Adrenal gland (tissue), 12 donors: ENCODE data around the gene FAT2. TPM values are rescaled to one million over a fixed set of nuclear protein-coding genes. Genes with fewer than 3 reads are reported as not detected.
"Not testable (repeated sequence)": the region's sequence is repeated elsewhere in the genome, so short reads cannot be mapped to it uniquely, and the experiment has no call there.

ENCODE experiments used
- DNase-seq, 7 donors: peaks; one replicate each; pipeline ENCODE4 v3.0.0-alpha.2; 2019 to 2020
- H3K27ac ChIP-seq, 5 donors: fragments of 200-600 bp; sonication (generic) in 4 of 5; 1 replicate in 3 of 5; 2 replicates in 2 of 5; pipeline versions ENCODE4 v1.5.1 to v1.8.0; 2016 to 2020; ENCODE audit warnings: mild to moderate bottlenecking in 1 of 5
- H3K27me3 ChIP-seq: fragments of 200-600 bp; 2 replicates; pipeline ENCODE4 v1.8.0; 2021
- H3K36me3 ChIP-seq, 2 donors: fragments of 200-600 bp; replicated peaks in 1 of 2; 1 replicate in 1 of 2; 2 replicates in 1 of 2; pipeline versions ENCODE4 v1.5.1 to v1.8.0; 2018 to 2022
- H3K4me1 ChIP-seq, 2 donors: fragments of 200-600 bp; replicated peaks in 1 of 2; 1 replicate in 1 of 2; 2 replicates in 1 of 2; pipeline versions ENCODE4 v1.5.1 to v1.8.0; 2018 to 2021
- H3K4me3 ChIP-seq, 4 donors: fragments of 200-600 bp; sonication (generic) in 3 of 4; one replicate each; pipeline ENCODE4 v1.5.1; 2016 to 2018
- H3K9me3 ChIP-seq, 3 donors: fragments of 200-600 bp; sonication (generic) in 1 of 3; replicated peaks in 1 of 3; 1 replicate in 2 of 3; 2 replicates in 1 of 3; pipeline versions ENCODE4 v1.5.1 to v1.8.0; 2016 to 2021
- POLR2A ChIP-seq, 2 donors: fragments of 450-650 bp; IDR thresholded peaks; one replicate each; pipeline ENCODE4 v1.6.1; 2017; ENCODE audit warnings: antibody characterized with exemption in 2 of 2, mild to moderate bottlenecking in 2 of 2, moderate library complexity in 1 of 2
- WGBS, 4 donors: extraction: QIAGEN DNeasy Blood & Tissue Kit in 2 of 4; methylation state at CpG; one replicate each; pipeline versions ENCODE4 v1.1.5 to v1.1.7; 2013 to 2017; 5-methylcytosine and 5-hydroxymethylcytosine counted together
- intact Hi-C, 2 donors: fragments of 100-400 bp; cut with DNase I; formaldehyde crosslinking; loops; one replicate each; pipeline versions ENCODE4 v1.14.1 to v1.15.0; 2022 to 2023
- polyA plus RNA-seq, 3 donors: library from polyadenylated mRNA; stranded (reverse); fragments of 200-250 nt in 2 of 3; fragments of 350-450 nt in 1 of 3; fragmentation: Illumina TruSeq in 1 of 3; extraction: RNeasy Lipid Tissue Mini Kit (QIAGEN cat#74804) in 1 of 3; gene quantifications; one replicate each; pipeline ENCODE4 v1.2.3, GENCODE V29; 2013 to 2014
- total RNA-seq, 9 donors: library from RNA; depleted of rRNA in 4 of 9; stranded (reverse); fragments of >200 nt in 4 of 9; fragments of 120-200 nt in 1 of 9; fragmentation: NEBNext Ultra II Directional in 1 of 9; extraction: Animal tissue kit (Norgen Biotek cat#: 25700) in 1 of 9; gene quantifications; one replicate each; pipeline versions ENCODE4 v1.1.0 to v1.2.4, GENCODE V29; 2013 to 2023
- TF ChIP-seq, protein P1 (sequence below), 6 experiments: fragments of 450-650 bp in 4 of 6; fragments of 200-600 bp in 2 of 6; sonication (generic) in 1 of 6; IDR thresholded peaks; 1 replicate in 5 of 6; 2 replicates in 1 of 6; pipeline versions ENCODE4 v1.5.1 to v1.8.0; 2016 to 2021; ENCODE audit warnings: antibody characterized with exemption in 6 of 6, mild to moderate bottlenecking in 2 of 6, moderate library complexity in 1 of 6
- donor health status: healthy with polysubstance abuse.
- donor health status: Bipolar disorder and iron deficiency.
- donor health status: DM: yes; HTN: yes; CAD: no.
- donor health status: DM: no; HTN: no; CAD: no.
- donor health status: DM: no; HTN: no; CAD: no.
- donor health status: DM: yes; HTN: yes; CAD: no.

The FAT2 gene
- total and polyA plus RNA-seq, 12 donors: under 0.01 to 0.08 (median 0.03) TPM; not detected in 7

DNA sequence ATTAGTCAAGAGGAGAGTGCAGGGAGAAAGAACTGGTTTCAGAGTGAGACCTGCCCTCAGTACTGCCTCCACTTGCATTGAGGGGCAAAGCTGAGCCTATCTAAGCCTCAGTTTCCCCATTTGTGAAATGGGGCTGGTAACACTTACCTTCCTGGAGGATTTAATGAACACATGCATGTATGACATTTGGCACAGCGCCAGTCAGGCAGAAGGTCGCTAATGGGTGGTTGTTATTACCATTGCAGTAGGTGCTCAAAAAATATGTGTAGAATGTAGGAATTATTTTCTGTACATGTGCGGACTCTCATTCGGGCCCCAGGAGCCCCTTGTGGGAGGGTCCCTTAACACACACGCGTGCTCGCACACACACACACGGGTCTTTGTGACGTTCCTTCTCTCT lies 10.9 kb downstream of the FAT2 start:
- H3K27me3 ChIP-seq: no peaks in the 10 kb centered on the region
- 77 to 85% (median 82%) methylated on average over 9 of the region's 9 CpGs for WGBS, 4 donors
- intact Hi-C loops: no loop called here
- no peak overlapping the region for H3K27ac ChIP-seq
- H3K4me1 ChIP-seq: no peaks in the 10 kb centered on the region
- DNase-seq: no peak
- no peaks in the 10 kb centered on the region for H3K36me3 ChIP-seq
- no peaks in the 10 kb centered on the region for H3K9me3 ChIP-seq
- TF ChIP-seq POLR2A (IDR thresholded peaks at IDR 0.05): no peak
- TF ChIP-seq, protein P1, sequence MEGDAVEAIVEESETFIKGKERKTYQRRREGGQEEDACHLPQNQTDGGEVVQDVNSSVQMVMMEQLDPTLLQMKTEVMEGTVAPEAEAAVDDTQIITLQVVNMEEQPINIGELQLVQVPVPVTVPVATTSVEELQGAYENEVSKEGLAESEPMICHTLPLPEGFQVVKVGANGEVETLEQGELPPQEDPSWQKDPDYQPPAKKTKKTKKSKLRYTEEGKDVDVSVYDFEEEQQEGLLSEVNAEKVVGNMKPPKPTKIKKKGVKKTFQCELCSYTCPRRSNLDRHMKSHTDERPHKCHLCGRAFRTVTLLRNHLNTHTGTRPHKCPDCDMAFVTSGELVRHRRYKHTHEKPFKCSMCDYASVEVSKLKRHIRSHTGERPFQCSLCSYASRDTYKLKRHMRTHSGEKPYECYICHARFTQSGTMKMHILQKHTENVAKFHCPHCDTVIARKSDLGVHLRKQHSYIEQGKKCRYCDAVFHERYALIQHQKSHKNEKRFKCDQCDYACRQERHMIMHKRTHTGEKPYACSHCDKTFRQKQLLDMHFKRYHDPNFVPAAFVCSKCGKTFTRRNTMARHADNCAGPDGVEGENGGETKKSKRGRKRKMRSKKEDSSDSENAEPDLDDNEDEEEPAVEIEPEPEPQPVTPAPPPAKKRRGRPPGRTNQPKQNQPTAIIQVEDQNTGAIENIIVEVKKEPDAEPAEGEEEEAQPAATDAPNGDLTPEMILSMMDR (IDR thresholded peaks at IDR 0.05): no peak
- no peak overlapping the region for H3K4me3 ChIP-seq

DNA sequence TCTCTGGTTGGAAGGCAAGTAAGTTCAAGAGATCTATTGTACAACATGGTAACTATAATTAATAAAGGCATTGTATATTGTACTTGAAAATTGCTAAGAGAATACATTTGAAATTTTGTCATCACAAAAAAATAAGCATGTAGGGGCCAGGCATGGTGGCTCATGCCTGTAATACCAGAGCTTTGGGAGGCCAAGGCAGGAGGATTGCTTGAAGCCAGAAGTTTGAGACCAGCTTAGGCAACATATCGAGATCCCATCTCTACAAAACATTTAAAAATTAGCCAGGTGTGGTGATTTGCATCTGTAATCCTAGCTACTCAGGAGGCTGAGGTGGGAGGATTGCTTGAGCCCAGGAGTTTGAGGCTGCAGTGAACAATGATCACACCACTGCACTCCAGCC lies 12.0 kb downstream of the FAT2 start:
- 60 to 97% (median 76%) methylated on average over 1 of the region's 1 CpG for whole genome bisulfite sequencing, 4 donors
- H3K36me3 ChIP-seq, H3K4me1 ChIP-seq, H3K27me3 ChIP-seq, intact Hi-C loops, H3K9me3 ChIP-seq, H3K27ac ChIP-seq, DNase-seq, H3K4me3 ChIP-seq: not testable (repeated sequence)

DNA sequence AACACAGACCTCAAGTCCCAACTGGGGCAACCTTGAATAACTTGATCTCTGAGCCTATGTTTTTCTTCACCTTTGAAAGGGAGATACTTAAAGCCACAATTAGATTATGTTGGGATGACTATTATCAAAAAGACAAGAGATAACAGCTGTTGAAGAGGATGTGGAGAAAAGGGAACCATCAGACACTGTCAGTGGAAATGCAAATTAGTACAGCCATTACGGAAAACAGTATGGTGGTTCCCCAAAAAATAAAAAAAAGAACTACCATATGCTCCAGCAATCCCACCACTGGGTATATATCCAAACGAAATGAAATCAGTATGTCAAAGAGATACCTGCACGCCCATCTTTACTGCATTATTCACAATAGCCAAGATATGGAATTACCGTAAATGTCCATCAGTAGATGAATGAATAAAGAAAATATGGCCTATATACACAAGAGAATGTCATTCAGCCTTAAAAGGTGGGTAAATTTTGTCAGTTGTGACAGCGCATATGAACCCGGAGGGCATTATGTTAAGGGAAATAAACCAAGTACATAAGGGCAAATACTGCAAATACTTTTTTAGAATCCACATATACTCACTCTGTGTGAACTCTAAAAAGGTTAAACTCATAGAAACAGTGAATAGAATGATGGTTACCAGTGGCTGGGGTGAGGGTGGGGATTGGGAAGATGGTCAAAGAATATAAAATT lies 12.7 kb downstream of the FAT2 start:
- no peaks in the 10 kb centered on the region for H3K4me1 ChIP-seq
- no peaks in the 10 kb centered on the region for H3K27me3 ChIP-seq
- no peak for DNase-seq
- H3K36me3 ChIP-seq: no peaks in the 10 kb centered on the region
- WGBS, 4 donors: 85 to 90% (median 85%) methylated on average over 6 of the region's 6 CpGs
- H3K27ac ChIP-seq: no peak overlapping the region
- H3K9me3 ChIP-seq: no peaks in the 10 kb centered on the region
- TF ChIP-seq, protein P1 (IDR thresholded peaks at IDR 0.05): no peak
- TF ChIP-seq POLR2A (IDR thresholded peaks at IDR 0.05): no peak
- H3K4me3 ChIP-seq: no peak overlapping the region
- intact Hi-C loops: no loop called here

DNA sequence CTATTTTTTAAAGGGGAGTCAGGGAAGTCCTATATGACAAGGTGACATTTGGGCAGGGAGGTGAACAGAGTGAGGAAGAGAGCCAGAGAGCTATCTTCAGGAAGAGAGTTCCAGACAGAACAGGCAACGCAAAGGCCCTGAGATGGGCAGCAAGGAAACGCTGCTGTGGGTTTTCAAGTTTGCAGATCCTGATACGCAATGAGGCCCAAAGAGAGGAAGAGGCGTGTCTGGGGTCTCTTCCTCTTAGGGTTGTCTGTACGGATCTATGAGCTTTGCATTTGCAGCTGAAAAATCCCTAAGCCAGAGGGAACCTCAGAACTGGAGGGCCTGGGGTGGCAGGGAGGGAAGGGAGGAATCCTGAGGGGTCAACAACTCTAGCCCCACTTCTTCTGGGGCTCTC lies 13.6 kb downstream of the FAT2 start:
- no peak for TF ChIP-seq POLR2A (IDR thresholded peaks at IDR 0.05)
- TF ChIP-seq, protein P1 (IDR thresholded peaks at IDR 0.05): no peak
- Histone ChIP-seq H3K4me1 (no peaks in the 10 kb centered on the region), H3K4me3 (no peak overlapping the region), H3K9me3 (no peaks in the 10 kb centered on the region), H3K27ac (no peak overlapping the region), H3K27me3 (no peaks in the 10 kb centered on the region), H3K36me3 (no peaks in the 10 kb centered on the region)
- DNase-seq: peak in 1 of 7 donors; percentile 11
- WGBS, 4 donors: 60 to 71% (median 66%) methylated on average over 5 of the region's 5 CpGs
- intact Hi-C loops: no loop called here

DNA sequence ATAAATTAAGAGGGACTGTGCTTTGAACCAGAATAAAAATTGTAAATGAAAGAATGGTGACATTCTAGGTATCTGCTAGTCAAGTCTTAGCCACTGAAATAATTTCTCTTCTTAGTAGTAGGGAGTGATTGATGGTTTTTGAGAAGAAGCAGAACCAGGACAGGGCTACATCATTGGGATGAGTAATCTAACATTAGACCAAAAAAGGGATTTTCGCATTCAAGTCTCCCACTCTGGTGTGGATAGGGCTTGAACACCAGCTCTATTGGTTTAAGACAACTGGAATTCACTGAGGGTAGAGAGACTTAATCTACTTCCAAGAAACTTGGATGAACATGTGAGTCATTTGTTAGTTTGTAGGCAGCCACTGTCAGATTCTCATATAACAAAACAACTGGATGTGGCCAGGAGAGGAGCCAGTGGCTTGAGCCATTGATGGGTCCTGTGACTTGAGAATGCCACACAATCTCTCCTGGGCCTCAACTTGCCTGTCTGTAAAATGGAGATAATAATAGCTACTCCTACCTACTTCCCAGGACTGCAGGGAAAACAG lies 16.6 kb downstream of the FAT2 start:
- Histone ChIP-seq H3K4me3 (no peak overlapping the region), H3K27me3 (no peaks in the 10 kb centered on the region), H3K36me3 (no peaks in the 10 kb centered on the region), H3K9me3 (no peaks in the 10 kb centered on the region), H3K4me1 (no peaks in the 10 kb centered on the region), H3K27ac (no peak overlapping the region)
- no peak for TF ChIP-seq POLR2A (IDR thresholded peaks at IDR 0.05)
- TF ChIP-seq, protein P1 (IDR thresholded peaks at IDR 0.05): no peak
- WGBS, 4 donors: 67 to 87% (median 83%) methylated on average over 1 of the region's 1 CpG
- no peak for DNase-seq
- intact Hi-C loops: no loop called here
